Measurements from ENCODE around the gene SMLR1.

Gene SMLR1

GRCh38 chr6:130825772-130826441 is 1.3 kb upstream of the SMLR1 start:
- no peak for DNase-seq (ENCODE audit: low read depth)

- no peak for DNase-seq (ENCODE audit: low read depth)
Measured at GRCh38 chr6:130826442-130827246, 562 bp upstream of the SMLR1 start.

GRCh38 chr6:130829333-130829910 is 2.2 kb downstream of the SMLR1 start:
- no peak for DNase-seq (ENCODE audit: low read depth)

GRCh38 chr6:130831607-130832006 is 4.4 kb downstream of the SMLR1 start:
- no peak for DNase-seq (ENCODE audit: low read depth)

- DNase-seq (ENCODE audit: low read depth): no peak
Measured at GRCh38 chr6:130833569-130833968, 6.4 kb downstream of the SMLR1 start.

GRCh38 chr6:130834482-130835251 is 7.5 kb downstream of the SMLR1 start:
- no peak for DNase-seq (ENCODE audit: low read depth)

- no peak for DNase-seq (ENCODE audit: low read depth)
Measured at GRCh38 chr6:130836055-130836640, 8.9 kb downstream of the SMLR1 start.

GRCh38 chr6:130837067-130837466 is 9.9 kb downstream of the SMLR1 start:
- DNase-seq (ENCODE audit: low read depth): no peak

- DNase-seq (ENCODE audit: low read depth): no peak
Measured at GRCh38 chr6:130838250-130838860, 11.1 kb downstream of the SMLR1 start.

GRCh38 chr6:130838951-130839350 is 11.7 kb downstream of the SMLR1 start:
- DNase-seq (ENCODE audit: low read depth): no peak

GRCh38 chr6:130839379-130839778 is 12.2 kb downstream of the SMLR1 start:
- DNase-seq (ENCODE audit: low read depth): no peak

GRCh38 chr6:130840050-130840449 is 12.8 kb downstream of the SMLR1 start:
- no peak for DNase-seq (ENCODE audit: low read depth)

GRCh38 chr6:130841128-130841728 is 14.0 kb downstream of the SMLR1 start:
- no peak for DNase-seq (ENCODE audit: low read depth)

- DNase-seq (ENCODE audit: low read depth): no peak
Measured at GRCh38 chr6:130843575-130844320, 16.5 kb downstream of the SMLR1 start.

- no peak for DNase-seq (ENCODE audit: low read depth)
Measured at GRCh38 chr6:130846501-130846900, 19.3 kb downstream of the SMLR1 start.

GRCh38 chr6:130847001-130847910 is 20.1 kb downstream of the SMLR1 start:
- no peak for DNase-seq (ENCODE audit: low read depth)

GRCh38 chr6:130848945-130849344 is 21.7 kb downstream of the SMLR1 start:
- DNase-seq (ENCODE audit: low read depth): no peak

- DNase-seq (ENCODE audit: low read depth): no peak
Measured at GRCh38 chr6:130849594-130849993, 22.4 kb downstream of the SMLR1 start.

- DNase-seq (ENCODE audit: low read depth): no peak
Measured at GRCh38 chr6:130851026-130851425, 23.8 kb downstream of the SMLR1 start.
